GM18907 (cell line): ENCODE results near the gene EBP.
A peak's percentile ranks its signal among the peaks of the same experiment; 100 is the strongest.

Source experiments
- ATAC-seq: cut with Tn5 transposase; IDR thresholded peaks from one replicate; pipeline ENCODE4 v1.9.1; 2021; ENCODE audit warnings: mild to moderate bottlenecking, moderate library complexity; ENCODE audit not compliant: unreplicated experiment

EBP gene

DNA sequence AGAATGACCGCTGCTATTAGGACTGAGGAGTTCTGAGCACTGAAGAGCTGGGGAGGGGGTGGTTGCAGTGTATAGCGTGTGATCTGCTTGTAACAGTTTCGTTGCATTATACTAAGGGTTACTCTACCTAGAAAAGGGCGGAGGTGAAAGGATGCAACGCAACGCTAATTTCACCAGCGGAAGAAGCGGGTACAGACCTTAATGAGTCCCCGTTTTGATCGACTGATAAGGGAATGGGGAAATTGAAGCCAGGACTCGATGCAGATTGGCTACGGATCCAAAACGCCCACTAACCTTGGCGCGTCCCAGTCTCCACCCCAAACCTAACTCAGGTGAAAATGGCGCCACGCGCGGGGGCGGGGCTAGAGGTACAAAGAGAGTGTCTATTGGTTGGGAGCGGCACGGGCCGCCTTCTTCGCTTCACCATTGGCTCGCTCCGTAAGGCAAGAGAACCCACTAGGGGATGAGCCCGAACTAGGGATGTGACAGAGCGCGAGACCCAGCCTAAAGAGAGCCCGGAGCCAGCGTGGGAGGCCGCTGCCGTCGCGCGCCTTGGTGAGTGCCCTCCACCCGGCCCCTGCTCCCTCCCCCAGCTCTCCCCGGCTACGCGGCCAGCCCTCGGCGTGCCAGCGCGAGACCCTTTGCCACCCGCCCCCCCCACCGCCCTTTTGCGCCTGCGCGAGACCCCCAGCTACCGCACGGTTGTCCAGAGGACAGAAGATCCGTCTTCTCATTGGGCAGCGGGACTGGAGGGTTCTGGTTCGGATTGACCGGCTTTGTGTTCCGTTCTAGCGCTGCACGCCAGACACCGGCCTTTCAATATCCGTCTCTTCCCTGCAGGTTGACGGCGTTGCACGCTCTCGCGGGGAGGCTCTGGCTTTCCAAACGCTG, at the start of gene EBP:
EBP (plus strand) TSS at position 456 of the 891 bp plus-strand sequence. CDS start 1,964 bp downstream, outside the sequence.
- ATAC-seq, result peak; percentile 95

DNA sequence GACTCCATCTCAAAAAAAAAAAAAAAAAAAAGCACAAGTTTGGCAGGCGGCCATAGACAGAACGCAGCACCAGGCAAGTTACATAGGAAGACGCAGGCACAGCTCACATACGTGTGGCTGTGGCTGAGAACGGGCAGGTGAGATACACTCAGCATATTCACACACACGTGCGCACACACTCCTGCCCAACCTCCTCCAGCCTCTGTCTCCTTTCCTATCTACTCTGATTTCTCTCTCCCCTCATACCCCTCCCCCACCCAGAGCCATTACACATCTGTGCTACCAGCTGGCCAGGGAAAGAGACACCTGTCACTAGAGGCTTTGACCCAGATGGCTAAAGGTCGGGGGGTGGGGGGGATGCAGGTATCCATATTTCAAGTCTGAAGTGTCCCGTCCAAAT, 49.4 kb upstream of the EBP start:
- no peak for ATAC-seq

GRCh38 chrX:48472851-48473703, 48.5 kb upstream of the EBP start:
- ATAC-seq, result no peak

DNA sequence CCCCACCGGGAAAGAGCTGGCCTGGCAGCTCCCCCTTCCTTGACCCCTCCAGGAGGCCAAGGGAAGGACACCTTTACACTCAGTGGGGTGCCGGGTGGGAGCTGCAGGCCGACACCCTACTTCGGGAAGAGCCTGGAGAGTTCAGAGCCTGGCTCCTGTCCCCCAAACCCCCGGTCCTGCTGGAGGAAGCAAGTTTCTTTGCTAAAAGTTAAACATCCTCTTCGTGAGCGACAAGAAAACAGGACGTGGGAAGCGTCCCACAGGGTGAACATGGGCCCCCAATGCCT, 48.0 kb upstream of the EBP start:
- ATAC-seq, result no peak

DNA sequence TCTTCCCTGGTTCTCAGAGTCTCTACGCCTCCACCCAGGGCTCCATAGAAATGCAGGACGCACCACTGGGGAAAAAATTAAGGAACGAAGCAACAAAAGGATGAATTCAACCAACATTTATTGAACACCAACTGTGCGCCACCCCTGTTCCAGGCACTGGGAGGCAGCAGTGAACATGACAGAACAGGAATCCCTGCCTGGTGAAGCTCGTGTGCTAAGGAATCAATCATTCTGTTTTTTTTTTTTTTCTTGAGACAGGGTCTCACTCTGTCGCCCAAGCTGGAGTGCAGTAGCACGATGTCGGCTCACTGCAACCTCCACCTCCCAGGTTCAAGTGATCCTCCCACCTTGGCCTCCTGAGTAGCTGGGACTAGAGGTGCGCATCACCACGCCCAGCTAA, 47.5 kb upstream of the EBP start:
- ATAC-seq, result no peak

DNA sequence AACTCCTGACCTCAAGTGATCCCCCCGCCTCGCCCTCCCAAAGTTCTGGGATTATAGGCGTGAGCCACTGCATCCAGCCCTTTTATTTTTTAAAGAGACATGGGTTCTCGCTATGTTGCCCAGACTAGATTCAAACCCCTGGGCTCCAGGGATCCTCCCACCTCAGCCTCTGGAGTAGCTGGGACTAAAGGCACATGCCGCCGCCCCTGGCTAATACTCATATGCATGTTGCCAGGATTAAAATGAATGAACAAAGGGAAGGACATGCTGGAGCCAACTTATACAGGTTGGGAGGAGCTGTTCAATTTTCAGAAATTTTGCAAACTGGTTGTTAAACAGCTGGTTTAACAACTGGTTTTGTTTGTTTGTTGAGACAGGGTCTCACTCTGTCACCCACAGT, 47.0 kb upstream of the EBP start:
- no peak for ATAC-seq

- ATAC-seq, result no peak
Observed at GRCh38 chrX:48475296-48475695, 46.3 kb upstream of the EBP start.

DNA sequence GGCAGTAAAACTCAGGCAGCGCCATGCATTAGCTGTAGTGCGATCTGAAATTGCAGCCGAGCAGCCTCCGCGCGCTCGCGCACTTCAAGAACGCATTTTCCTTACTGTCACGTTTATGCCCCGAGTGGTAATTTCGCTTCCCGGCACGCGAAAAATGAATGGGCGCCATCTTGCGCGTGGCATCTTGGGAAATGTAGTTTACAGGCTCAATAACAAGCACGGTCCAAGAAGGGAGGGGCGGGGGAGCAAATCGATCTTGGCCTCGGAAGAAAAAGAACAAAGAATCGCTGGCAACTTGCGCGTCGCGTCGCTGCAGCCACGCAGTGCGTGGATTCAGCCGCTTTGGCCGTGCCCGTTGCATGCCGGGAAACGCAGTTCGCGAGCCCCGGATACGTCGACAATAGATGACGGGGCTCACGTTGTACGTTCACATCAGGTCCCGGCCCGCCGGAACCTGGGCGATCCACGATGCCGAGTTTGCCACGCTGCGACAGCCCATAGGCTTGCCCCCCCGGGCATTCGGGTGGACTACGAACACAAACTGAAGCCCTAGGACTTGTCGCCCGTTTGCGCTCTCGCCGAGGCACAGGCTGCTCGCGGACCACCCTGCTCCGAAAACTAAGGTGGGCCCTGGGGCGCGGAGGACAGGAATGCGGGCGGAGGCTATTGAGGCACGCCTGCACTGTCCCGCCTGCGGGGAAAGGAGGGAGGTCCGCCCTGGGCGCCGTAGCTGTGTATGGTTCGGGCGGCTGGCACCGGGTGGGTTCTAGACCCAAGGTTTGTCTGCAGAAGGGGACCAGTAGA, 45.6 kb upstream of the EBP start, which contains the start of gene FTSJ1:
FTSJ1 (plus strand) TSS at position 426 of the 804 bp plus-strand sequence. CDS start 1,849 bp downstream, outside the sequence.
- peak; percentile 81 for ATAC-seq

DNA sequence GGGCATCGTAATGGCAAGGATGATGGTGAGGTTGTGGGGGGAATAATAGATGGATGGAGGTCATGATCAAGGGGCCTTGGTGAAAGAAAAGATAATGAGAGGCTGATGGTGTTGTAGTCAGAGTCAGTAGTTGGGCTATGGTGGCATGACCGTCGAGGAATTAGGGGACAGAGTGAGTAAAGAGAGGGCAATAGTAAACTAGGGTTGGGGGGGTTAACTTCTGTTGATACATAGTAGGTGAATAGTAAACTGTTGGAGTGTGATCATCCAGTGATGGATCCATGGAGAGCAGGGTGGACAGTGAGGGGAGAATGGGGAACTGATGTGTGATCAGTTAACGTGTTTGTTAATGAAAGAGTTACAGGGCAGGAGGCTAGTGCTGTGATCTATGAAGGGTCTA, 44.7 kb upstream of the EBP start:
- ATAC-seq, result no peak

DNA sequence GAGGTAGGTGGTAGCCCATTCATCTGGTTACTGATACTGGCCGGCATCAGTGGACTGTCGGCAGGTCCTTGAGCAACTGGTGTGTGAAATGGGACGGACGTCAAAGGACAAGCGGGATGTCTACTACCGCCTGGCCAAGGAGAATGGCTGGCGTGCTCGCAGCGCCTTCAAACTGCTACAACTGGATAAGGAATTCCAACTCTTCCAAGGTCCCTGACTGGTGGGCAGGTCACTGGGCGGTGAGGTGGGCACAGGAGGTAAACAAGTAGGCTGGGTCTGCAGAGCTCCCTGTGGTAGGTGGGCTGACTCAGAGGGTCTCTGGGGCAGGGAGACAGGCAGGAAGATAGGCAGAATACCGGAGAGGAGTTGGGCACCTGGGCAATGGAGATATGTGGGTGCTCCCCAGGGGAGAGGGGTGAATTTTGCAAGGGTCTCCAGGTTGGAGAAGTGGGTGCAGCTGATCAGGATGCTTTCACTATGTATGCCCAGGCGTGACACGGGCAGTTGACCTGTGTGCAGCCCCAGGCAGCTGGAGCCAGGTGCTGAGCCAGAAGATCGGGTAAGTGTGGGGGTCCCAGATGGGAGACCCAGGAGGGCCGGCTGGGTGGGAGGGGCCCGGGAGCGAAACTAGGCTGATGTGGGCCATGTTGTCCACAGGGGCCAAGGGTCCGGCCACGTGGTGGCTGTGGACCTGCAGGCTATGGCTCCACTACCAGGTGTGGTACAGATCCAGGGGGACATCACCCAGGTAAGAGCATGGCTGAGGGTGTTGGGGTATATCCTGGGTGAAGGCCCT, 43.5 kb upstream of the EBP start:
- no peak for ATAC-seq

DNA sequence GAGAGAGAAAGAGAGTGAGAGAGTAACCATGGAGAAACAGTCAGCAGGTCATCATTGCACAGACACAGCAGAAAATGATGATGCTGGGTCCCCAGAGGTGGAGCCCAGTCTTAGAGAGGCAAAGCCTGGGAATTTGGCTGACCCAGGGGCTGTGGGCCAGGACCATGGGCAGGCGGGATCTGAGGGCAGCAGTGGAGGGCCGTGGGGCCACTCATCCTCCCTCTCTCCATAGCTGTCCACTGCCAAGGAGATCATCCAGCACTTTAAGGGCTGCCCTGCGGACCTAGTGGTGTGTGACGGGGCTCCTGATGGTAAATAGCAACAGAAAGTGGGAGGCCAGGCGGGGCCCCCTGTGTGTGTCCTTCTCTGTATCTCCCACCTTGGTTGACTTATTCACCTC, 42.8 kb upstream of the EBP start:
- no peak for ATAC-seq

- ATAC-seq, result no peak
Observed at GRCh38 chrX:48480142-48480541, 41.5 kb upstream of the EBP start.

DNA sequence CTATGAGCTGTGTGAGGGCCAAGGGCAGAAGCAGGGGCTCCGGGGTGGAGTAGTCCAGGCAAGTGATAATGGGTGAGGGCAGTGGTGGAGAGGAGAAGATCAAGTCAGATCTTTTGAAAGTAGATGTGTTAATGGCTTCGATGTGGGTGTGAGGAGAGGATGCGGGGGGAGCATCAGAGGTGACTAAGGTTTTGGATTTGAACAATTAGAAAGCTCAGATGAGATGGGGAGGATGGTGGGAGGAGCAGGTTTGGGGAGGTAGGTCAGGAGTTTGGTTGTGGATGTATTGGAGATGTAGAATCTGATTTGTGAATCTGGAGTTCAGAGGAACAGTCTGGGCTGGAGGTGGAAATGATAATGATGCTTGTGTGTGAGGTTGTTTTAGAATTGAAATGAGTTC, 41.0 kb upstream of the EBP start:
- ATAC-seq, result no peak

DNA sequence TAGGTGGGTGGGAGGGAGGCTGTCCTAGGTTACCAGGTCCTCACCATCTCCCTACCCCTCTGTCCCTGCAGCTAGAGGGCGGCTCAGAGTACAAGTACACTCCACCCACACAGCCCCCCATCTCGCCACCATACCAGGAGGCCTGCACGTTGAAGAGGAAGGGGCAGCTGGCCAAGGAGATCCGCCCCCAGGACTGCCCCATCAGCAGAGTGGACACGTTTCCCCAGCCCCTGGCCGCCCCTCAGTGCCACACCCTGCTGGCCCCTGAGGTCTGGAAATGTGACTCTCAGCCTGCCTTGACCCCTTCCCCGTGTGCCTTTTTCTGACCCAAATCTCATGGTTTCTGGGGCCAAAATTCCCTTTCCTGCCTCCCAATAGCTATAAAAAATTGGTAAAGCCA, 39.1 kb upstream of the EBP start:
- no peak for ATAC-seq

DNA sequence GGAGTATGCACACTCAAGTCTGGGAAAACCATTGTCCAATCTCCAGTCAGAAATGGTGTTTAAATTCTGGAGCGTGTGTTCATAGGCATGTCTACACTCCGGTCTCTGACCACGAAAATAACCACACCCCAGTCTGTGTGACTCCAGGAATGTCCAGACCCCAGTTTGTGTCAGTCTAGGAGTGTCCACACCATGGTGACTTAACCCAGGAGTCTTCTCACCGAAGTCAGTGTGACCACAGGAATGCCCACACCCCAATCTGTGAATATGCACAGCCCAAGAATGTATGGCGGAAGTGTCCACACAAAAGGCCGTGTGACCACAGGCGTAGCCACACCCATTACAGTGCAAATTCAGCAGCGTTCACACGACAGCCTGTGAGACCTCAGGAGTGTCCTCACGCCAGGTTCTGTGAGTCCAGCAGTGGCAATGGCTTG, 34.2 kb upstream of the EBP start:
- no peak for ATAC-seq

DNA sequence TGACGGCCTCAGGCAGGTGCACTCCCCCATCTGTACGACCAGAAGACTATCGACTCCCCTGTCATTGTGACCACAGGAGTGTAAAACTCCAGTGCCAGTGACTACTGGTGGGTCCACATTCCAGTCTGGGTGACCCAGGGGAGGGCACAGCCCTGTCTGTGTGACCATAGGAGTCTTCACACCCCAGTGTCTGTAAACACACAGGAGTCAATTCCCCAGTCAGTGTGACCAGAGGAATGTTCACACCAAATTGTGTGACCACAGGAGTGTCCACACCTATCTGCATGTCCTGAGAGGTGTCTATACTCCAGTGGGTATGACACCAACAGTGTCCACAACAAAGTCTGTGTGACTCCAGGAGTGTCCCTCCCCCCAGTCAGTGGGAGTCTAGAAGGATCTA, 33.6 kb upstream of the EBP start:
- no peak for ATAC-seq

GRCh38 chrX:48489296-48489695, 32.3 kb upstream of the EBP start:
- ATAC-seq, result no peak

DNA sequence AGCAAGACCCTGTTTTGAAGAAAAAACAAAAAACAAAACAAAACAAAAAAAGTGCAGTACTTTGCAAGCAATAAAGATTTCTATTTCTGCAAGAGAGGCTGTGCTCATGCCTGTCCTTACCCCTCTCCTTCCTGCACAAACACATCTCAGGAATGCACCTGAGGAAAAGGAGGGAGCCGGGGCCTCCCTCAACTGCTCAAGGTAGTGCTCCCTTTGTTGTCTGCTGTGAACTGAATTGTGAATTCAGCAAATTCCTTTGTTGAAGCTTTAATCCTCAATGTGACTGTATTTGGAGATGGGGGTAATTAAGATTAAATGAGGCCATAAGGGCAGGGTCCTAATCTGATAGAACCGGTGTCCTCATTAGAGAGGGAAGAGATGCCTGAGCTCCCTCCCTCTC, 31.7 kb upstream of the EBP start:
- no peak for ATAC-seq

DNA sequence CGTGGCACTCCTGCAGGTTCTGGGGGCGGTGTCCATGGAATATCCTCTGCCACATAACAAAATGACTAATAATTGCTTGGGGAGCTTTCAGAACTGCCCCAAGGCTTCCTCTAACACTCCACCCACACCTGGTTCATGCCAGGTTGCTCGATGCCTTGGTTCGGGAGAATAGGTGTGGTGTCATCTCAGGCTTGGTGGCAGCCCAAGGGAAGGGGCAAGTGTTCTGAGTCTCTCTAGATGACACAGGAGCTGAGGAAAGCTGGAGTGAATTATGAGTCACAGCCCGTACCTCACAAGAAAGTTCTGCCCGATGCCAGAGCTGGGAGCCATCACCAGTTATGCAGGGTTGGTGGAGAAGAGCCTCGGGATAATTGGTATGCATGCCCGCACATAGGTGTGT, 30.9 kb upstream of the EBP start:
- no peak for ATAC-seq

GRCh38 chrX:48491809-48492208, 29.8 kb upstream of the EBP start:
- ATAC-seq, result no peak
